Cardiac fibroblast (primary cell): ENCODE results near the gene RBPJ.

ENCODE experiments used
- DNase-seq, 2 donors: peaks; one replicate each; pipeline versions ENCODE4 v3.0.0 to v3.0.0-alpha.2; 2010; ENCODE audit warnings: low read depth in 2 of 2
- H3K4me3 ChIP-seq, 2 donors: replicated peaks in 1 of 2; 1 replicate in 1 of 2; 2 replicates in 1 of 2; pipeline ENCODE4 v1.5.1; 2011; ENCODE audit warnings: low read depth in 2 of 2, low read length in 2 of 2, mild to moderate bottlenecking in 2 of 2, moderate library complexity in 1 of 2
- CTCF ChIP-seq: IDR thresholded peaks from one replicate; pipeline ENCODE4 v1.5.1; 2011; ENCODE audit warnings: low read depth, mild to moderate bottlenecking, low read length, inconsistent platforms

RBPJ gene

DNA sequence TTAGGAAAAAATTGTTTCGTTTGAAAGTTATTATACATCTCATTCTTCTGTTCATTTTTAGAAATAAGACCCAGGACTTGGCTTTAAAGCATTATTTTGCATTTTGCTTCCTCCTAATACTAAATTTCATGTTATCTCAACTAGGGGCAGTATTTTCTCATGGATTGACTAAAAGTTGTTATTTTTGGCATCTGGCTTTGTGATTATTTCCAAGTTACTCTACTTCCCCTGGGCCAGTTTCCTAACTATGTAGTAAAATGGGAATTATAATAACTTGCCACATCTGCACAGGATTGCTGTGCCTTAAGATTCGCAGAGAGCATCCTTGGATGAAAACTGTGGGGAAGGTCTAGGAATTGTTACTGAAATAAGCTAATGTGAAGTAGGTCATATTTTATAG lies 3.0 kb downstream of the RBPJ start:
- peak; percentile 74 to 78 for DNase-seq
- peak; percentile 17 for TF ChIP-seq CTCF
- no peak overlapping the region for H3K4me3 ChIP-seq

DNA sequence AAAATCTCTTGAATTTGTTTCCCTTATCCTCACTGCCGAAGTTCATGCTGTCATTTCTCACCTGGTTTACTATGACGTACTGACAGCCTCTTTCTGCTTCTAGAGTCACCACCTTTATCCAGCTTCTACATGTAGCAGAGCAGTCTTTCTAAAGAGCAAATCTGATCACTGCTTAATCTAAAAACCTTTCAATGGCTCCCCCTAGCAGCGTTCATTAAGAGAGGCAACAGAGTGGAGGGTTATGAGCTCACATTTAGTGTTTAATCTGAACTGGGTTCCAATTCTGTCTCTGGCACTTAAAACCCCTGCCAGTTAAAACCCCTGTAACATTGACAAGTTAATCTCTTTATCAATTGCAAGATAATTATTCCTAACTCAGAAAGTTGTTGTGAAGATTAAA lies 4.4 kb downstream of the RBPJ start:
- TF ChIP-seq CTCF: peak; percentile 51
- no peak overlapping the region for H3K4me3 ChIP-seq
- DNase-seq: peak; percentile 47 to 72

GRCh38 chr4:26326791-26327190 lies 6.0 kb downstream of the RBPJ start:
- no peak for TF ChIP-seq CTCF
- H3K4me3 ChIP-seq: no peak overlapping the region
- DNase-seq: peak; percentile 71 to 96

GRCh38 chr4:26330186-26330787 lies 9.5 kb downstream of the RBPJ start:
- no peak overlapping the region for H3K4me3 ChIP-seq
- peak; percentile 56 for TF ChIP-seq CTCF
- DNase-seq: peak; percentile 73 to 79

GRCh38 chr4:26330946-26331345 lies 10.1 kb downstream of the RBPJ start:
- DNase-seq: no peak
- no peak overlapping the region for H3K4me3 ChIP-seq
- no peak for TF ChIP-seq CTCF

- no peak for DNase-seq
- H3K4me3 ChIP-seq: no peak overlapping the region
- TF ChIP-seq CTCF: no peak
Measured at GRCh38 chr4:26331380-26331950, 10.7 kb downstream of the RBPJ start.

DNA sequence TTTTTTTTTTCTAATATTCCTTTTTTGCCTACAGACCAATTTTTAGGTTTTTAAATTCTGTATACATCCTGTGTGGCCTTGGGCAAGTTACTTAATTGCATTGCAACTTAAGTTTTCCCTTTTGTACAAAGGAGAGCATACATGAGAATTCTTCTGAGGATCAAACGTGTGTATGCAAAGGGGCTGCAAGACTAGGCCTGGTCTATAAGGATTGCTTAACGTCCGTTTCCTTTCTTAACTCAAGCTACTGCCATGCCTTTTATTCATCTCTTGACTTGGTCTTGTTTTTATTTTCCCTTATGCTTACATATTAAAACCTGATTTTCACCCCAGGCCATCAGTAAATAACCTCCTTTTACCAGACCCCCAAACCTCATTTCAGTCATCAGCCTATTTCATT lies 13.6 kb downstream of the RBPJ start:
- DNase-seq: no peak

More for the DNA sequence above, 13.6 kb downstream of the RBPJ start:
- no peak overlapping the region for H3K4me3 ChIP-seq
- TF ChIP-seq CTCF: no peak
